GM11168 (cell line): ENCODE results near the gene HSFX3.
"Not testable (repeated sequence)": the region's sequence is repeated elsewhere in the genome, so short reads cannot be mapped to it uniquely, and the experiment has no call there.

Source experiments
- in situ Hi-C: fragments of 300-500 bp; cut with MboI; formaldehyde crosslinking; loops from one replicate; pipeline ENCODE4 v1.12.0; 2022; ENCODE audit warnings: low sequenced_read_pairs; ENCODE audit not compliant: unreplicated experiment

Gene HSFX3, protein sequence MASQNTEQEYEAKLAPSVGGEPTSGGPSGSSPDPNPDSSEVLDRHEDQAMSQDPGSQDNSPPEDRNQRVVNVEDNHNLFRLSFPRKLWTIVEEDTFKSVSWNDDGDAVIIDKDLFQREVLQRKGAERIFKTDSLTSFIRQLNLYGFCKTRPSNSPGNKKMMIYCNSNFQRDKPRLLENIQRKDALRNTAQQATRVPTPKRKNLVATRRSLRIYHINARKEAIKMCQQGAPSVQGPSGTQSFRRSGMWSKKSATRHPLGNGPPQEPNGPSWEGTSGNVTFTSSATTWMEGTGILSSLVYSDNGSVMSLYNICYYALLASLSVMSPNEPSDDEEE

DNA sequence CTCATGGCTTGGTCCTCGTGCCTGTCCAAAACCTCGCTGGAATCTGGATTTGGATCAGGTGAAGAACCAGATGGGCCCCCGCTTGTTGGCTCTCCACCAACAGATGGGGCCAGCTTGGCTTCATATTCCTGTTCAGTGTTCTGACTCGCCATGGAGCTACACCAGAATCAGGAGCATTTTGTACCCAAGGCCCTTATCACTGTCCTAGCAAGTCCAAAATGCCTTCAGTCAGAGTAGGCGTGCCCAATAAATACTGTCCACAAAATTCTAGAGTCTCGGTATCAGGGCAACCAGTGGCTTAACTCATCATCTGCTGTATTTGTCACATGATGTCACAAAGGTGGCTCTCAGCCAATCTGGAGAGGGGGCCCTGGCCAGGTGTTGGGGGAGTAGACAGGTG is at the start of gene HSFX3:
HSFX3 (minus strand) TSS at position 224 of the 400 bp plus-strand sequence; CDS start at position 152, 72 bp downstream.
- in situ Hi-C loops = loop anchor here (25.0 kb wide), 1 partner anchor 238 kb away; the partner anchor contains the start of gene MAGEA9

DNA sequence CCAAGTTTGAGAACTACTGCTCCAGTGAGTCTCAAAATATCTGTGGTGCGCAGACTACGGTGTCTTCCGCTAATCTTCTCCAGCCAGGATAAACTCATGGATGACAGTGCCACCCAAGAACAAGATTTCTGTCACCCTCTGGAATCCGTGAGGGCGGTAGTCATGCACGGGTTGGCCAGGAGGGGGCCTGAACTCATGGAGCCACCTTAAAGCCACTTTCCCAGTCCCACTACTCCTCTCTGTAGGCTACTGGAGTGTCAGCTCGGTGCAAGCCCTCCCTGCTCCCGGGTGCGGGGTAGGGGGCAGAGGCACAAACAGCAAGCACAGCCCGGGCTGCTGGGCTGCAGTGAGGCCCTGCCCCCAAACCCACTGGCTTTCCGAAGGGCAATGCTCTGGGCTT is 48.9 kb upstream of the HSFX3 start:
- in situ Hi-C loops = not testable (repeated sequence)

DNA sequence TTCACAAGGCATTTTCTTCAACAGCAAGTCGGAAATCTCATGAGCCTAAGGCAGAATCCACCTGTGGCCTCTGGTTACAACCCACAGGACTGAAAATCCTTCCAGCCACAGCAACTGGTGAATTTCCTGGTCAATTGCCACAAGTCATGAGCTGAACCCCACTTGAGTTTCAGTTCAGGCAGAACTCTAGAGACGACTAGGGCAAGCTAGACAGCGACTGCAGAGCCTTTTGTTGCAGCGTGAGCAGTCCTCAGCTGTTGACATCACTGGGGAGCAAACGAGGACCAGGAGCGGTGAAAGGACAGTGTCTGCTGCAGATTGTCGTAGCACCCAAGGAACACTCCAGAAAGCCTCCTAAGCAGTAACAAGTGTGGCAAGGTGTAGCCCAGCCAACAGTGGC is 46.2 kb upstream of the HSFX3 start:
- in situ Hi-C loops = not testable (repeated sequence)

DNA sequence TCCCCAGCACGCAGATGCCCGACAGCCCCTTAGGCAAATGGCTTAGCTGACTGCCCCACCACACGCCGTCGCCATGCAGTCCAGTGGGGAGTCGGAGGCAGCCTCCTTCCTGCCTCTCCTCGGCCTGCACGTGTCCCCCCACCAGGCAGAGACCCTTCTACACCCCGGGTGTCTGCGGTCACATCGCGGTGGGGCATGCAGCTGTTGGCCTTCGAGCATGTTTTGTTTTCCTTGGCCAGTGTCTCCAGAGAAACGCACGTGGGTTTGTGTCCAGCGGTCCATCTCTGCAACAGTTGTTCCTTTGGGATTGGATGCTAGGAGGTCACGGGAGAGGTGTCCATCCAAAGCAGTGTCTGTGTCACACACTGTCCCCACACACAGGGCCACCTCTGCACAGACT is 45.5 kb upstream of the HSFX3 start, which contains the start of gene HSFX2:
HSFX2 (minus strand) TSS at position 101 of the 400 bp plus-strand sequence. CDS start 614 bp downstream, outside the sequence.
- in situ Hi-C loops = not testable (repeated sequence)

DNA sequence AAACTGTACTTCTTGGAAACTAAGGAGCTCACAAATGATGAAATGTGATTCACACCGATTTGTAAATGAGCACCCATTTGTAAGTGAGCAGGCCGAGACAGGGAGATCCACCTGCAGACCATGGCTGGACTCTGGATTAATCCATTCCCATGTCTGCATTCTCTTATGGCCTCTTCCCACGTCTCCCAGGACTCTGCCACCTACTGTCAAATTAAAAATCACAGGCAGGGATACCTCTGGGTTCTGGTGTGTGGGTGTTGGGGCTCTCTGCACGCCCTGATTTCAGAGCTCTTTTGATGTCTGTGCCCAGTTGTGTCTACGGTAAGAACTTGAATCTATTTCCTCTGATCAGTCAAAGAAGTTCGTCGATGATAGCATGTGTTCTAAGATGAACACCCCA is 41.3 kb upstream of the HSFX3 start:
- in situ Hi-C loops = not testable (repeated sequence)

DNA sequence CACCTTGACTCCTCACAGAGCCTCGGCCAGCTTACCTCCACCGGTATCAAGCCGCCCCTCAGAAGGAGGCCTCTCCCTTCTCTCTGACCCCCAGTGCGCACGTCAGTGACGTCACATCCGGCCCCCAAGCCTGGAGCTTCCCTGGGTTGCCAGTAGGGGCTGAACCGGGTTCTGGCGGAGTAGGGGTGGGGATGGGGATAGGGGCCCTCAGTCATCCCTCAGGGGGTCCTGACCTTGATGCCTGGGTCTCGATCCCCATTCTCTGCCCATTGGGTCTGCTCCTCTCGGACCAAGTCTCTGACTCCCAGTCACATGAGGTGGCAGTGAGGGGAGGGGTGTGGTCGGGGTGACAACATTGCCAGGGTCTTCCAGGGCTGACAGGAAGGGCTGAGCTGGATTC is 37.6 kb upstream of the HSFX3 start, which contains the start of gene MAGEA9B:
MAGEA9B (minus strand) TSS at position 101 of the 400 bp plus-strand sequence. CDS start 4,280 bp downstream, outside the sequence.
- in situ Hi-C loops = not testable (repeated sequence)

DNA sequence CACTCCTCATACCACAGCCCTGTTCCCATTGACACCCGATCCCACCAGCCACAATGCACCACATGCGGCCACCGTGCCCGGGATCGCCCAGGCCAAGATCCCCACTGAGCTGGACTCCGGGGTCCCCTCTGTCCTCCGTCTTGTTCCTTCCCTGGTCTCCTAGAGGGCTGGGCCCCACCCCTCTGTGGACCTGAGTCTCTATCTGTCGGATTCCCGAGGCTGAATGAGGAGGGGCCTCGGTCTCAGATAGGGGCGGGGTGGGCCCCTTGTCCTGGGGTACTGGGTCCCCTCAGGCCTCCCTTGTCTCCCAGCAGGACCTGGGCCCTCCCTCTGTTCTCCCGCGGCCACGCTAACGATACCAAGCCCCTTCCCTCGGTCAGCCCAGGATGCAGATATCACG is 35.9 kb upstream of the HSFX3 start:
- in situ Hi-C loops = not testable (repeated sequence)

DNA sequence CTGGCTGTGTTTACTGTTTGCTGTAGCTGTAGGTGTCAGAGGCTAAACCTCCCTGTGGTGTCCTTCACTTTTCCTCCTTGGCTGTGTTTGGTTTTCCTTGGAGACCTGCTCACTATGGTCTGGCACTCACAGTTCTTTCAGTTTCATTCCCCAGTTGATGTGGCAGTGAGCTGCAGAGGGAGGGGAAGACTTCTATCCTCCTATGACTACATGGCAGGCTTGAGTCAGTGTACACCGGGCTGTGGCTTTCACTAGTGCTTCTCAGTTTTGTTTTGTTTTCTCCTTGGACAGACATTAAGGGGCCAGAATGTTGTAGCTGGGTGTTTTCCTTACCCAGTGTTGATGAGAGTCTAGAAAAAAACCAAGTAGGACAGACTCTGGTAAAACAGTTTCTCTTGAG is 23.7 kb upstream of the HSFX3 start:
- in situ Hi-C loops = loop anchor here (25.0 kb wide), 1 partner anchor 214 kb away; the partner anchor contains the start of gene MAGEA9

DNA sequence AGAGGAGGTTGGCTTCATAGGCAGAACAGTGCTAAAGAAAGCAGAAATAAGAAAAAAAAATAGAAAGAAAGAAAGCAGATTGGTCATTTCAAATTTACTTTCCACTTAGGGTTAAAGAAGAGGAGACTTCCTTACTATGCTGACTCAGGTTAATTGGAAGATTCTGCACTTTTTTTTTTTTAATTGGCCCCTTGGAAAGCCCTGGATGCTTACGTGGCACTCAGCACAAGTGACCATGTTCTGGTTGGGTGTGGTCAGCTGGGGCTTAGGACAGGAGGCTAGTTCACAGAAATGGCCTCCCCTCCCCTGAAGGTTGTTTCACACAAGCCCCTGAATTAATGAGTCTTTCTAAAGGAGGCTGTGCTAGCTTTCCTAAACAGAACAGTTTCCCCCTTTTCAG is 23.0 kb upstream of the HSFX3 start:
- in situ Hi-C loops = loop anchor here (25.0 kb wide), 1 partner anchor 215 kb away; the partner anchor contains the start of gene MAGEA9

DNA sequence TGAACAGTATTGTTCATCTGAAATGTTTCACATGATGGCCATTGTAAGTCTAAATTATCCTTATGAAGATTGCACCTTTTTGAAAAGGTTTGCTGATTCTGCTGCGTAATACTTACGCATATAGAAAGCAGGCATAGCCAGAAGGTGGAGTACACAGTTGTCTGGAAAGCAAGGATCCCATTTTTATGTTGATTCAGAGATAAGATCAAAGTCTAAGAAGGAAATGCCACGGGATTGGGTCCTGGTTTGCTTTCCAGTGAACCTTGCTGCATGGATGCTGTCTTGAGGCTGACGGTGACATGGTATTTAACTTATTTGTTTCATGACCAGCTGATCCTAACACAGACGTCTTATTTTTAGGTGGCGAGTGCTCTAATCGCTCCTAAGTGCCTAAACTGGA is 22.0 kb upstream of the HSFX3 start:
- in situ Hi-C loops = loop anchor here (25.0 kb wide), 1 partner anchor 216 kb away; the partner anchor contains the start of gene MAGEA9

DNA sequence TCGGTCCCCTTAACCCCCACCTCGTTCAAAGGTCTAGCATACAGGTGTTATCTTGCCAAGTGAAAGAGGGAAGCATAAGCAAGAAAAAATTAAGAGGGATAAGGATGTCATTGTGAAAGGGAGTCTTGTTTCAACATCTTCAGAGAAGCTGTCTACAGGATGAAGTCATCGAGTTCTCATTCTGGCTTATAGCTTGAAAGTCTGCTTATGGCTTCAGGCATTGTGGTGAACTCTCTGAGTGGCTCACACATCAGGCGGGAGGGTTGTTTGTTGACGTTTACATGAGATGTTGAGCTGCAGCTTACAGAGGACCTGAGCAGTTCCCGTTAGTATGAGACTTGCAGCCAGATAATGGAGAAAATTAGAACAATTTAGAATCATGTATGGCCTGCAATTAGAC is 20.9 kb upstream of the HSFX3 start:
- in situ Hi-C loops = loop anchor here (25.0 kb wide), 1 partner anchor 217 kb away; the partner anchor contains the start of gene MAGEA9

DNA sequence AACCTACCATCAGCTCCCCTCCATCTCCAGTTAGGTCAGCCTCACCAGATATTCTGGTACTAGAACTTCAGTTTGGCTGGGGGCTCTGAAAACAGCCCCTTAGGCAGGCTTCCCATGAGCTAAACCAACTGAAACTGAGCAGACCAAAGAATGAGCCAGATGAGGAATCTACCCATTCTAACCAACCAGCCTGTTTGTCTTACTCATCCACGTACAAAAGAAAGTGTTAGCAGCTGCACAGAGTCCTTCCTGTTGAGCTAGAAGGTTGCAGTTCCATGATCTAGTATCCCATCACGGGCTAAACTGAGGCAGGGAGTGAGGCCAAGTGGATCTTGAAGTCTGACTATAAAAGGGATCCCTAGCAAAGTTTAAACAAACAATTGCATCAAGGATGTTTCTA is 20.0 kb upstream of the HSFX3 start:
- in situ Hi-C loops = loop anchor here (10.0 to 25.0 kb wide), 2 partner anchors 218 to 355 kb away; partner anchors contain the start of genes HSFX4 and MAGEA9

DNA sequence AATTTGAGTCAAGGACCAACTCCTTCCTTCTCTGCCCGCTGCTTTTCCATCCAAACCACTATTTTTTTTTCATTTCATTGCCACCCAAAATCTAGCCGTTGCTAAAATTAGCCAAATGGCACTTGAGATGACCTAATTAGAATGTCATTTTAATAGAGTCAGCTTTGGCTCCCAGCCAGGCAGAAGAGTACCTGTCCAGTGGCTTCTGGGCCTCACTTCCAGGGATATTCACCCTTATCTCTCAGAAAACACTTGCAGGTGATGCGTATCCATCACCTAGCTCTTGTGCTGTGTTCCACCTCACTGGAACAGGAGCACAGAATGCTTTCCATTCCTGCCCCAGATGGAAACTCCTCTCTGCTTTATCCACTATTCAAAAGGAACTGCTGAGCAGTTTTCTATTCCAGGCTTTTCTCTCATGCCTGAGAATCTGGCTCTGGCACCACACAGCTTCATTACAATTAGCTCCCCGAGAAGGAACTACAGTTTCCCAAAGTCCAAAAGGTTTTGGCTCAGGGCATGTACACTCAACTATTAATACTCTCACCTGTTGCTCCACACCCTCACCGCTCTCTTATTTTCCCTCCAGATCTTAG is 19.1 kb upstream of the HSFX3 start:
- in situ Hi-C loops = loop anchor here (10.0 to 25.0 kb wide), 2 partner anchors 219 to 356 kb away; partner anchors contain the start of genes HSFX4 and MAGEA9

DNA sequence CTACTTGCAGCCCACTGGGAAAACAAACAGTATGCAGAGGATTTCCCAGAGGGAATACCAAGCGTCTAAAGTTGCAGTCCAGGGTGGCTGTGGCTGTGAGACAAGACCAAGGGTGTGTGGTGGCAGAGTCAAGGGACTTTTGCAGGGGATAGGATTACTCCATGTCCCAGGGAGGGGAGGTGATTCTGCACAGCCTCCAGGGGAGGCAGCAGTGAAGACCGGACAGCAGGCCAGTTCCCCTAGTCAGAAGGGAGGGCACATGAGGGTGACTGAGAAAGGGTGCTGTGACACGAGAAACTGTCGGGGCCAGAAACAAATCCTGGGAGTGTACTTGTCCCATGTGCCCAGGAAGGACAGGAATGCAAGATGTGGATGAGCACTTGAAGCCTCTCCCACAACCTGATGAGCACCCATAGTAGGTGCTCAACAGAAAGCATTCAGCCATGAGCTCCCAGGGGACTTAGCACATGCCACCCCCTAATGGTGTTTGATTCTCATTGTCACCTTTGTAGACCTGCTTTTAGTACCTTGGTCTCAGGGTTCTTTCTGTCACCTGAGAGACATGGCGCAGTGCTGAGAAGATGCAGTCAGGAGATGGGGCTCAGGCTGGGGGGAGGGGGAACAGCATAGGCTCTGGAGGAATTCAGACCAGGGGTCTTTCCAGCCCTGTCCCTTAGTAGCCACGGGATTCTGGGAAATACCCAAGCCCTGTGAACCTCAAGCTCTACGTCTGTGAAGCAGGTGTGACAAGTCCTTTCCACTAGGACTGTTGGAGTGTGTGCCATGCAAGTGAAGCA is 18.1 kb upstream of the HSFX3 start:
- in situ Hi-C loops = loop anchor here (10.0 to 25.0 kb wide), 2 partner anchors 219 to 357 kb away; partner anchors contain the start of genes HSFX4 and MAGEA9

DNA sequence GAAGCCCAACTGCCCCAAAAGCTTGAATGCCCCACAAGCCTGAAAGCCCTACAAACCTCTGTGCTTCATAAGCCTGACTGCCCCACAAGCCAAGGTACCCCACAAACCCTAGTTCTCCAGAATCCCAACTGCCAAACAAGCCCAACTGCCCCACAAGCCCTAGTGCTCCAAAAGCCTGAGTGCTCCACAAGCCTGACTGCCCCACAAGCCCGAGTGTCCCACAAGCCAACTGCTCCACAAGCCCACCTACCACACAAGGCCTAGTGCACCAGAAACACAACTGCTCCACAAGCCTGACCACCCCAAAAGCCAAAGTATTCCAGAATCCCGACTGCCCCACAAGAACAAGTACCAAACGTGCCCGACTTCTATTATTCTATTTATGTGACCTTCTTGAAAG is 13.6 kb upstream of the HSFX3 start:
- in situ Hi-C loops = loop anchor here (10.0 to 25.0 kb wide), 2 partner anchors 224 to 361 kb away; partner anchors contain the start of genes HSFX4 and MAGEA9

DNA sequence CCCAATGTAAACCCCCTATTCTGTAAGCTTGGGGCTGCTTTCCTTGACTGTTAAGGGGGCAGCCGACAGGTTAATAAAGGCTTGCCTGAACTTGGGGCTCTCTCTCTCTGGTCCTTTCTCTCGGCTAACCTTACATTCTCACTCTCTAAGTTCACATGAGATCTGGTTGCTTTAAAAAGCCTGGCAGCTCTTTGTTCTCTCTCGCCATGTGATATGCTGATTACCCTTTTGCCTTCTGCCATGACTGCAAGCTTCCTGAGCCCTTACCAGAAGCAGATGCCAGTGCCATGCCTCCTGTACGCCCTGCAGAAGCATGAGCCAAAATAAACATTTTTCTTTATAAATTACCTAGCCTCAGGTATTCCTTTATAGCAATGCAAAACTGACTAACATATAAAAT is 5.5 kb upstream of the HSFX3 start:
- in situ Hi-C loops = loop anchor here (25.0 kb wide), 1 partner anchor 232 kb away; the partner anchor contains the start of gene MAGEA9

DNA sequence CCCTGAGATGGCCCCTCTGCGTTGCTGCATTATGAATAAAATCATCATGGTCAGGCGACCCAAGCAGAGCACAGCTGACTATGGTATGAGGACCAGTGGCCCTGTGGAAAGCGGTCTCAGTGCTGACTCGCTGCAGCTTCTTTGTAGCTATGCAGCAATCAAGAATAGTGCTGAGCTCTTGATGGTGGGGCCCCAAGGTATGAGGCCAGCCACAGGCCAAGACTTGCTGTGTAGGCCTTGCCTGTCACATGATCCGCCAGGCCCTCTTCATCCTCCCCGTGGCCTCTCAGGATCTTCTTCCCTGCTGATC is 2.2 kb upstream of the HSFX3 start:
- in situ Hi-C loops = loop anchor here (25.0 kb wide), 1 partner anchor 235 kb away; the partner anchor contains the start of gene MAGEA9

DNA sequence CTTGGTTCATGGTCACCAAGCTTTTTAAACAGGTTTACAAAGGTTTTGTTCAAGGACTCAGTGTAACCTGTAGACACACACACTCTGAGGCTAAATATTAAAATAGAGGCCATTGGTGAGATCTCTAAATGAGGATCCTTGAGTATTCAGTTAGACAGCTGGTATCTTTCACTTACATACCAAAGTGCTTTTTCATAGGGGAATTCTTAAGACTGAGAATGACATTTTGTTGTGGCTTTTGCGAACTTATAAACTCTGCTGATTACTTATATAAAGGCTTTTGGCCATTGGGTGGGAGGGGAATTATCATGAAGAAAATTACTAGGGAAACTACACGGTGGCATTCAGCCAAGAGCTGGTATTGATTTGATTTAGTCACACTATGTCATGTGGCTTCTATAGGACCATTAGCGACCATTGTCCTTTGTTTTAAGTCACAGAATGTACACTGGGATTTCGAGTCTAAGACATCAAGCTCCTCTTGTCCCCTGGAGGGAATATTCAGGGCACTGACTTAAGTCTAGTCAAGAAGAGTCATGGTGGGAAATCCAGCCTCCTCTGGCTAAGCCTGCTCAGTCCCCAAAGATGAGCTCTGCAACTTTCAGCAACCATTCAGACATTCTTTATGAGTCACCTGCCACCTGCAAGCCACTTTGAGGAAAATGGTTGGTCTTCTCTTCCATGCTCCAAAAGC is 1.7 kb upstream of the HSFX3 start:
- in situ Hi-C loops = loop anchor here (25.0 kb wide), 1 partner anchor 236 kb away; the partner anchor contains the start of gene MAGEA9

DNA sequence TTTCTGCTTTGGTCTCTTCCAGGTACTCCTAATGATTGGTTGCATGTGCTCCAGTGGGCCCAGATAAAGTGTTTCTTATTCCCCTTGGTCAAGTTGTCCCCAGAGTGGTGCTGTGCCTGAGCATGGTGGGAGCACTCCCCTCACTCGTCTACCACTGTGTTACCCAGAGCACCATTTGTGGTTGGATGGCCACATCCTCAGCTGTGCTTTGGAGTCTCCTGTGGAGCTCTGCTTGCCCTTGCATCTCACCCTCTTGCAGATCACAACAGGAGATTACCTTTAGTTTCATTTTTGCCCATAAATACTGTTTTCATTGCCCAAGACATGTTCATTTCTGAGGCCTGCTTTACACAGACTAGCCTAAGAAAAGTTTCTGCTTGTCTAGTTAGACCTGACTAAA is 730 bp upstream of the HSFX3 start:
- in situ Hi-C loops = loop anchor here (25.0 kb wide), 1 partner anchor 237 kb away; the partner anchor contains the start of gene MAGEA9
